A673 (cell line): Measurements from ENCODE around the gene SPATA16. TPM values are rescaled to one million over a fixed set of nuclear protein-coding genes. Genes with fewer than 3 reads are reported as not detected.

Source experiments
- BruUV-seq: library from RNA; stranded (reverse); fragments of 400-500 nt; replicated peaks from 2 replicates; lab custom pipeline; 2021; lab: Mats Ljungman, UMichigan
- CTCF ChIA-PET: fragments of 300-600 bp; sonication (Branson Sonifier 250); formaldehyde crosslinking; loops from one replicate; lab custom pipeline; 2022; ENCODE audit warnings: antibody characterized with exemption; lab: Charles Lee
- POLR2A ChIA-PET: fragments of 300-600 bp; sonication (Branson Sonifier 250); formaldehyde crosslinking; loops from one replicate; lab custom pipeline; 2022; ENCODE audit warnings: antibody characterized with exemption; ENCODE audit not compliant: low non-redundant PET; lab: Charles Lee
- DNase-seq: peaks from one replicate; pipeline ENCODE4 v3.0.0-alpha.2; 2015; ENCODE audit warnings: low spot score
- H3K27ac ChIP-seq: fragments of 200-600 bp; sonication (generic); 2 replicates; pipeline ENCODE4 v1.5.1; 2016; ENCODE audit warnings: mixed run types, low read depth, mild to moderate bottlenecking, mixed read lengths, antibody characterized with exemption, low read length; ENCODE audit not compliant: poor library complexity, severe bottlenecking
- H3K27me3 ChIP-seq: fragments of 200-600 bp; sonication (generic); replicated peaks from 2 replicates; pipeline ENCODE4 v1.6.1; 2017; ENCODE audit warnings: mixed run types, low read depth, mild to moderate bottlenecking, mixed read lengths, antibody characterized with exemption, low read length; ENCODE audit not compliant: insufficient read depth, poor library complexity
- H3K36me3 ChIP-seq: fragments of 200-600 bp; sonication (generic); 2 replicates; pipeline ENCODE4 v1.6.1; 2016; ENCODE audit warnings: mixed run types, mild to moderate bottlenecking, mixed read lengths, antibody characterized with exemption, low read length; ENCODE audit not compliant: insufficient read depth, poor library complexity, severe bottlenecking
- H3K4me1 ChIP-seq: fragments of 200-600 bp; sonication (generic); 2 replicates; pipeline ENCODE4 v1.6.1; 2017; ENCODE audit warnings: mixed run types, mild to moderate bottlenecking, mixed read lengths, antibody characterized with exemption, low read length; ENCODE audit not compliant: insufficient read depth, poor library complexity, severe bottlenecking
- H3K4me3 ChIP-seq: fragments of 200-600 bp; sonication (generic); 2 replicates; pipeline ENCODE4 v1.5.1; 2016; ENCODE audit warnings: low read depth, mixed run types, mild to moderate bottlenecking, mixed read lengths, low read length; ENCODE audit not compliant: poor library complexity, severe bottlenecking
- H3K9me3 ChIP-seq: fragments of 200-600 bp; sonication (generic); 2 replicates; pipeline ENCODE4 v1.6.1; 2016; ENCODE audit warnings: mixed run types, low read depth, mild to moderate bottlenecking, mixed read lengths, antibody characterized with exemption, low read length; ENCODE audit not compliant: poor library complexity, severe bottlenecking
- EZH2 ChIP-seq: fragments of 200-600 bp; sonication (generic); IDR thresholded peaks from 2 replicates; pipeline ENCODE4 v1.6.1; 2017; ENCODE audit warnings: borderline replicate concordance, low read depth, mild to moderate bottlenecking, mixed read lengths, antibody characterized with exemption, low read length; ENCODE audit not compliant: poor library complexity, severe bottlenecking
- intact Hi-C: fragments of 100-400 bp; cut with micrococcal nuclease; formaldehyde crosslinking; loops from one replicate; pipeline ENCODE4 v1.10.0; 2022; ENCODE audit not compliant: unreplicated experiment
- total RNA-seq: library from RNA; stranded (reverse); gene quantifications from 2 replicates; pipeline ENCODE4 v1.2.3, GENCODE V29; 2021
- TF ChIP-seq, protein P1 (sequence below): fragments of 300-800, 200-600 bp; sonication (generic); conservative IDR thresholded peaks from 2 replicates; pipeline ENCODE4 v1.5.1; 2017; ENCODE audit warnings: low read depth, mild to moderate bottlenecking, antibody characterized with exemption, low read length, moderate library complexity, mixed read lengths

Gene SPATA16
- total RNA-seq, 1 experiment from 2014 or later, result not detected

DNA sequence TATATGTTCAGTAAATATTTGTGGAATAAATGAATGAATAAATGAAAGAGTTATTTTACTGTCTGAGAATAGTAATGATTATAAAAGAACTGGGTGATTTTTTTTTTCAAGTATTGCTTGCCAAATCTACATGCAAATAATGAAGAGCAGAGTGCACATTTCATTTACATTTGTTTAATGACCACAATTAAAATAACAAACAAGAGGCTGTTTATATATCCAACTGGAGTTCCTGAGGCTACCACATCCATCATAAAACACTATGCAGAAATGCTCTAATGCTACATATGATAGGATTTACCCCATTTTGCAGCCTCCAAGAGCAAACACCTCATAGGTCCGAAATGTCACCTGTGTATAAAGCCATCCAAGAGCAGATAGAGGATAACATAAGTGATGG, 266.0 kb downstream of the SPATA16 start:
- TF ChIP-seq, protein P1, sequence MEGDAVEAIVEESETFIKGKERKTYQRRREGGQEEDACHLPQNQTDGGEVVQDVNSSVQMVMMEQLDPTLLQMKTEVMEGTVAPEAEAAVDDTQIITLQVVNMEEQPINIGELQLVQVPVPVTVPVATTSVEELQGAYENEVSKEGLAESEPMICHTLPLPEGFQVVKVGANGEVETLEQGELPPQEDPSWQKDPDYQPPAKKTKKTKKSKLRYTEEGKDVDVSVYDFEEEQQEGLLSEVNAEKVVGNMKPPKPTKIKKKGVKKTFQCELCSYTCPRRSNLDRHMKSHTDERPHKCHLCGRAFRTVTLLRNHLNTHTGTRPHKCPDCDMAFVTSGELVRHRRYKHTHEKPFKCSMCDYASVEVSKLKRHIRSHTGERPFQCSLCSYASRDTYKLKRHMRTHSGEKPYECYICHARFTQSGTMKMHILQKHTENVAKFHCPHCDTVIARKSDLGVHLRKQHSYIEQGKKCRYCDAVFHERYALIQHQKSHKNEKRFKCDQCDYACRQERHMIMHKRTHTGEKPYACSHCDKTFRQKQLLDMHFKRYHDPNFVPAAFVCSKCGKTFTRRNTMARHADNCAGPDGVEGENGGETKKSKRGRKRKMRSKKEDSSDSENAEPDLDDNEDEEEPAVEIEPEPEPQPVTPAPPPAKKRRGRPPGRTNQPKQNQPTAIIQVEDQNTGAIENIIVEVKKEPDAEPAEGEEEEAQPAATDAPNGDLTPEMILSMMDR, result no peak
- TF ChIP-seq EZH2, result no peak
- no peaks in the 10 kb centered on the region for H3K27me3 ChIP-seq
- no TSS peak for BruUV-seq
- DNase-seq, result no peak
- H3K36me3 ChIP-seq, result no peaks in the 10 kb centered on the region
- H3K4me1 ChIP-seq, result peaks cover 30% of the 10 kb centered on the region
- CTCF ChIA-PET, result no interaction called here
- intact Hi-C loops, result no loop called here
- no peak overlapping the region for H3K4me3 ChIP-seq
- no peak overlapping the region for H3K27ac ChIP-seq
- peaks cover 2% of the 10 kb centered on the region for H3K9me3 ChIP-seq
- POLR2A ChIA-PET, result no interaction called here

DNA sequence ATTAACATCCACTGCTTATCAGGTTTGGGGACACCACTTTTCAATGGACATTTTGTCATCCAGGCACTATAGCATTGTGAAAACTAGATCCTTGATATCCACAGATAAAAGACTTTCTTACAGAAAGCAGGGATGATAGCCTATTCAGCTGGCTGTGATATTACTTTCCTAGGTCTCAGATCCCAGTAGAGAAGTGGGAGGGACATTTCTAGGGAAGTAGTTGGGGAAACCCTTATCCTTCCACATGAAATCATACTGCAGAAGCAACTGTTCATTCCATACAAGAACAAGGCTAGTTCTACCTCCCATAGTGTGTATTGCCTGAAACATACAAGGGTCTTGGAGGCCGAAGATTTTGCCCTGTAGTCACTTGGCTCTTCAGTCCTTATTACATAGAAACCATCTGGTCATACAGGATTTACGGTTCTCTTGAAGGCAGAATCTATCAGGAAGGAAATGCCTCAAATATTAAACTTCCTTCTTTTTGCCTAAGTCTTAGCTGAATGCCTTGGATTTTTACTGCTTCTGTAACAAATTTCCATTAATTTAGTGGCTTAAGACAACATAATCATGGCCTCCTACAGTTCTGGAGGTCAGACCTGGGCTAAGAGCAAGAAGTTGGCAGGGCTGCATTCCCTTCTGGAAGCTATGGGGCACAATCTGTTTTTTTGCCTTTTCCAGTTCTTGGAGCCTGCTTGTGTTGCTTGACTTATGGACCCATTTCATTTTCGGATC, 271.1 kb downstream of the SPATA16 start:
- DNase-seq, result peak; percentile 57
- intact Hi-C loops, result no loop called here
- TF ChIP-seq, protein P1, result no peak
- TF ChIP-seq EZH2, result no peak
- POLR2A ChIA-PET, result no interaction called here
- Histone ChIP-seq H3K4me3 (no peak overlapping the region), H3K27me3 (no peaks in the 10 kb centered on the region), H3K4me1 (peaks cover 25% of the 10 kb centered on the region), H3K9me3 (no peaks in the 10 kb centered on the region), H3K36me3 (no peaks in the 10 kb centered on the region), H3K27ac (no peak overlapping the region)
- CTCF ChIA-PET, result no interaction called here
- no TSS peak for BruUV-seq

DNA sequence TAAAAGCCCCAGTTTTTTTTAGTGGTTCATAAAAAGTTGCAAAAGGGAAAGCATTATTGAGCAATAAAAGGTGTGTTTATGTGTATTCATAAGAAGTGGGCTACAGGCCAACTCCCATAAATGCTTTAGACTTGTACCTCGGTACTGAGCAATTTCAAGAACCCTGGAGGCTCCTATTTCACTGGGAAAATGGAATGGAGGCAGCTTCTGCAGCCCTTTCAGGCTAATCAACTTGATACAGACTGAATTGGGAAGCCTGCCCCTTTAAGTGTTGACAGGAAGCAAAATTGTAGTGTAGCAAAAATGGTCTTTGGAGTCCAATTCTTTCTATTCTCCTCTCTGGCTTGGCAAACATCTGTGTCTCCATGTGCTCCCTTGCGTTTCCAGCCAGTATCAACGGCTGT, 271.7 kb downstream of the SPATA16 start:
- ChIA-PET POLR2A (no interaction called here), CTCF (no interaction called here)
- H3K27ac ChIP-seq, result no peak overlapping the region
- TF ChIP-seq, protein P1, result no peak
- TF ChIP-seq EZH2, result no peak
- peaks cover 25% of the 10 kb centered on the region for H3K4me1 ChIP-seq
- H3K4me3 ChIP-seq, result no peak overlapping the region
- H3K36me3 ChIP-seq, result no peaks in the 10 kb centered on the region
- no peaks in the 10 kb centered on the region for H3K9me3 ChIP-seq
- intact Hi-C loops, result no loop called here
- BruUV-seq, result no TSS peak
- H3K27me3 ChIP-seq, result no peaks in the 10 kb centered on the region
- DNase-seq, result no peak
